Vagina (tissue), 2 donors: Measurements from ENCODE around the gene TAF1B.

Source experiments
- POLR2A ChIP-seq, 2 donors: fragments of 450-650 bp; IDR thresholded peaks; one replicate each; pipeline ENCODE4 v1.6.1; 2017; ENCODE audit warnings: antibody characterized with exemption in 2 of 2, mild to moderate bottlenecking in 2 of 2, moderate library complexity in 2 of 2
- POLR2AphosphoS5 ChIP-seq, 2 donors: sonication (generic); formaldehyde crosslinking; IDR thresholded peaks; one replicate each; pipeline ENCODE4 v1.9.0; 2017; ENCODE audit warnings: antibody characterized with exemption in 2 of 2, mild to moderate bottlenecking in 2 of 2, low read depth in 1 of 2; ENCODE audit not compliant: insufficient read depth in 1 of 2
- TF ChIP-seq, protein P1 (sequence below), 3 experiments: fragments of 450-650 bp in 2 of 3; fragments of 200-600 bp in 1 of 3; sonication (generic) in 1 of 3; IDR thresholded peaks; one replicate each; pipeline ENCODE4 v1.5.1; 2017 to 2019; ENCODE audit warnings: antibody characterized with exemption in 3 of 3, mild to moderate bottlenecking in 2 of 3, moderate library complexity in 2 of 3

GRCh38 chr2:9806656-9807055, 36.6 kb upstream of the TAF1B start:
- TF ChIP-seq POLR2AphosphoS5 (IDR thresholded peaks at IDR 0.05; ENCODE audit: insufficient read depth in 1 of 2, low read depth in 1 of 2): no peak
- TF ChIP-seq, protein P1, sequence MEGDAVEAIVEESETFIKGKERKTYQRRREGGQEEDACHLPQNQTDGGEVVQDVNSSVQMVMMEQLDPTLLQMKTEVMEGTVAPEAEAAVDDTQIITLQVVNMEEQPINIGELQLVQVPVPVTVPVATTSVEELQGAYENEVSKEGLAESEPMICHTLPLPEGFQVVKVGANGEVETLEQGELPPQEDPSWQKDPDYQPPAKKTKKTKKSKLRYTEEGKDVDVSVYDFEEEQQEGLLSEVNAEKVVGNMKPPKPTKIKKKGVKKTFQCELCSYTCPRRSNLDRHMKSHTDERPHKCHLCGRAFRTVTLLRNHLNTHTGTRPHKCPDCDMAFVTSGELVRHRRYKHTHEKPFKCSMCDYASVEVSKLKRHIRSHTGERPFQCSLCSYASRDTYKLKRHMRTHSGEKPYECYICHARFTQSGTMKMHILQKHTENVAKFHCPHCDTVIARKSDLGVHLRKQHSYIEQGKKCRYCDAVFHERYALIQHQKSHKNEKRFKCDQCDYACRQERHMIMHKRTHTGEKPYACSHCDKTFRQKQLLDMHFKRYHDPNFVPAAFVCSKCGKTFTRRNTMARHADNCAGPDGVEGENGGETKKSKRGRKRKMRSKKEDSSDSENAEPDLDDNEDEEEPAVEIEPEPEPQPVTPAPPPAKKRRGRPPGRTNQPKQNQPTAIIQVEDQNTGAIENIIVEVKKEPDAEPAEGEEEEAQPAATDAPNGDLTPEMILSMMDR (IDR thresholded peaks at IDR 0.05): no peak
- TF ChIP-seq POLR2A (IDR thresholded peaks at IDR 0.05): no peak
